HepG2 (cell line): Measurements from ENCODE around the gene FBLN7.

ENCODE experiments used
- FOXK2 ChIP-seq: fragments of 450-650 bp; IDR thresholded peaks from 2 replicates; pipeline ENCODE4 v1.6.1; 2016
- MIER2 ChIP-seq: IDR thresholded peaks from 2 replicates; pipeline ENCODE4 v1.6.1; 2016; ENCODE audit warnings: missing biosample characterization, missing genetic modification reagents
- MYC ChIP-seq: sonication (generic); formaldehyde crosslinking; IDR thresholded peaks from 2 replicates; pipeline ENCODE4 v1.9.0; 2021; ENCODE audit warnings: missing genetic modification reagents, borderline replicate concordance
- NFIC ChIP-seq: IDR thresholded peaks from 2 replicates; pipeline ENCODE4 v1.6.1; 2012; ENCODE audit warnings: mild to moderate bottlenecking, low read length, inconsistent platforms
- POLR2A ChIP-seq, 2 experiments: IDR thresholded peaks; 2 replicates each; pipeline ENCODE4 v1.6.1; 2011; ENCODE audit warnings: low read depth in 2 of 2, low read length in 2 of 2, mild to moderate bottlenecking in 1 of 2, moderate library complexity in 1 of 2; ENCODE audit not compliant: insufficient read depth in 1 of 2
- POLR2AphosphoS5 ChIP-seq: IDR thresholded peaks from 2 replicates; pipeline ENCODE4 v1.6.1; 2012; ENCODE audit warnings: low read depth, low read length
- ZNF274 ChIP-seq: sonication (generic); formaldehyde crosslinking; IDR thresholded peaks from 2 replicates; pipeline ENCODE4 v1.5.1; 2020; ENCODE audit warnings: mild to moderate bottlenecking, missing genetic modification reagents
- ZNF782 ChIP-seq: sonication (generic); formaldehyde crosslinking; IDR thresholded peaks from 2 replicates; pipeline ENCODE4 v1.4.0; 2020; ENCODE audit warnings: missing genetic modification reagents, mild to moderate bottlenecking, borderline replicate concordance
- ZNF792 ChIP-seq: IDR thresholded peaks from 2 replicates; pipeline ENCODE4 v1.6.1; 2016
- TF ChIP-seq, protein P1 (sequence below): sonication (generic); formaldehyde crosslinking; IDR thresholded peaks from 2 replicates; pipeline ENCODE4 v1.4.0; 2020; ENCODE audit warnings: missing genetic modification reagents
- TF ChIP-seq, protein P2 (sequence below): sonication (generic); formaldehyde crosslinking; IDR thresholded peaks from 2 replicates; pipeline ENCODE4 v1.4.0; 2020; ENCODE audit warnings: mild to moderate bottlenecking, missing genetic modification reagents, borderline replicate concordance
- TF ChIP-seq, protein P3 (sequence below): IDR thresholded peaks from 2 replicates; pipeline ENCODE4 v1.6.1; 2016; ENCODE audit warnings: mild to moderate bottlenecking, missing biosample characterization, missing genetic modification reagents

- TF ChIP-seq FOXK2 (no peak), NFIC (no peak), MYC (CRISPR knock-in tag) (no peak), ZNF274 (CRISPR knock-in tag) (no peak), POLR2A (IDR thresholded peaks at IDR 0.05; ENCODE audit: insufficient read depth in 1 of 2, low read depth in 2 of 2, low read length in 2 of 2) (no peak), MIER2 (CRISPR knock-in tag) (no peak), POLR2AphosphoS5 (no peak), ZNF792 (CRISPR knock-in tag) (no peak), ZNF782 (CRISPR knock-in tag) (no peak)
- TF ChIP-seq, protein P1, sequence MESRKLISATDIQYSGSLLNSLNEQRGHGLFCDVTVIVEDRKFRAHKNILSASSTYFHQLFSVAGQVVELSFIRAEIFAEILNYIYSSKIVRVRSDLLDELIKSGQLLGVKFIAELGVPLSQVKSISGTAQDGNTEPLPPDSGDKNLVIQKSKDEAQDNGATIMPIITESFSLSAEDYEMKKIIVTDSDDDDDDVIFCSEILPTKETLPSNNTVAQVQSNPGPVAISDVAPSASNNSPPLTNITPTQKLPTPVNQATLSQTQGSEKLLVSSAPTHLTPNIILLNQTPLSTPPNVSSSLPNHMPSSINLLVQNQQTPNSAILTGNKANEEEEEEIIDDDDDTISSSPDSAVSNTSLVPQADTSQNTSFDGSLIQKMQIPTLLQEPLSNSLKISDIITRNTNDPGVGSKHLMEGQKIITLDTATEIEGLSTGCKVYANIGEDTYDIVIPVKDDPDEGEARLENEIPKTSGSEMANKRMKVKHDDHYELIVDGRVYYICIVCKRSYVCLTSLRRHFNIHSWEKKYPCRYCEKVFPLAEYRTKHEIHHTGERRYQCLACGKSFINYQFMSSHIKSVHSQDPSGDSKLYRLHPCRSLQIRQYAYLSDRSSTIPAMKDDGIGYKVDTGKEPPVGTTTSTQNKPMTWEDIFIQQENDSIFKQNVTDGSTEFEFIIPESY (CRISPR knock-in tag), result no peak
- TF ChIP-seq, protein P2, sequence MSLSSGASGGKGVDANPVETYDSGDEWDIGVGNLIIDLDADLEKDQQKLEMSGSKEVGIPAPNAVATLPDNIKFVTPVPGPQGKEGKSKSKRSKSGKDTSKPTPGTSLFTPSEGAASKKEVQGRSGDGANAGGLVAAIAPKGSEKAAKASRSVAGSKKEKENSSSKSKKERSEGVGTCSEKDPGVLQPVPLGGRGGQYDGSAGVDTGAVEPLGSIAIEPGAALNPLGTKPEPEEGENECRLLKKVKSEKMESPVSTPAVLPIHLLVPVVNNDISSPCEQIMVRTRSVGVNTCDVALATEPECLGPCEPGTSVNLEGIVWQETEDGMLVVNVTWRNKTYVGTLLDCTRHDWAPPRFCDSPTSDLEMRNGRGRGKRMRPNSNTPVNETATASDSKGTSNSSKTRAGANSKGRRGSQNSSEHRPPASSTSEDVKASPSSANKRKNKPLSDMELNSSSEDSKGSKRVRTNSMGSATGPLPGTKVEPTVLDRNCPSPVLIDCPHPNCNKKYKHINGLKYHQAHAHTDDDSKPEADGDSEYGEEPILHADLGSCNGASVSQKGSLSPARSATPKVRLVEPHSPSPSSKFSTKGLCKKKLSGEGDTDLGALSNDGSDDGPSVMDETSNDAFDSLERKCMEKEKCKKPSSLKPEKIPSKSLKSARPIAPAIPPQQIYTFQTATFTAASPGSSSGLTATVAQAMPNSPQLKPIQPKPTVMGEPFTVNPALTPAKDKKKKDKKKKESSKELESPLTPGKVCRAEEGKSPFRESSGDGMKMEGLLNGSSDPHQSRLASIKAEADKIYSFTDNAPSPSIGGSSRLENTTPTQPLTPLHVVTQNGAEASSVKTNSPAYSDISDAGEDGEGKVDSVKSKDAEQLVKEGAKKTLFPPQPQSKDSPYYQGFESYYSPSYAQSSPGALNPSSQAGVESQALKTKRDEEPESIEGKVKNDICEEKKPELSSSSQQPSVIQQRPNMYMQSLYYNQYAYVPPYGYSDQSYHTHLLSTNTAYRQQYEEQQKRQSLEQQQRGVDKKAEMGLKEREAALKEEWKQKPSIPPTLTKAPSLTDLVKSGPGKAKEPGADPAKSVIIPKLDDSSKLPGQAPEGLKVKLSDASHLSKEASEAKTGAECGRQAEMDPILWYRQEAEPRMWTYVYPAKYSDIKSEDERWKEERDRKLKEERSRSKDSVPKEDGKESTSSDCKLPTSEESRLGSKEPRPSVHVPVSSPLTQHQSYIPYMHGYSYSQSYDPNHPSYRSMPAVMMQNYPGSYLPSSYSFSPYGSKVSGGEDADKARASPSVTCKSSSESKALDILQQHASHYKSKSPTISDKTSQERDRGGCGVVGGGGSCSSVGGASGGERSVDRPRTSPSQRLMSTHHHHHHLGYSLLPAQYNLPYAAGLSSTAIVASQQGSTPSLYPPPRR (CRISPR knock-in tag), result no peak
- TF ChIP-seq, protein P3, sequence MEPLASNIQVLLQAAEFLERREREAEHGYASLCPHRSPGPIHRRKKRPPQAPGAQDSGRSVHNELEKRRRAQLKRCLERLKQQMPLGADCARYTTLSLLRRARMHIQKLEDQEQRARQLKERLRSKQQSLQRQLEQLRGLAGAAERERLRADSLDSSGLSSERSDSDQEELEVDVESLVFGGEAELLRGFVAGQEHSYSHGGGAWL (CRISPR knock-in tag), result no peak
Observed at GRCh38 chr2:112181571-112182290, 43.5 kb downstream of the FBLN7 start.
